ENCODE results near the gene TXNRD3.

- TF ChIP-seq EZH2 (IDR thresholded peaks at IDR 0.05; ENCODE audit: low read length) = no peak
- TF ChIP-seq CTCF (optimal IDR thresholded peaks at IDR 0.05 in 1 of 3, IDR thresholded peaks at IDR 0.05 in 1 of 3, conservative IDR thresholded peaks at IDR 0.05 in 1 of 3; ENCODE audit: extremely low read depth in 1 of 3, insufficient read depth in 2 of 3, low read length in 3 of 3) = peak in 1 of 3 experiments; percentile 21
Observed at GRCh38 chr3:126570103-126570541, 84.8 kb downstream of the TXNRD3 start.

Measured in keratinocyte (primary cell).